ENCODE data around the gene TMED4. TPM values are rescaled to one million over a fixed set of nuclear protein-coding genes. Genes with fewer than 3 reads are reported as not detected.

TMED4 gene
- total and polyA plus RNA-seq, 3 donors from 2014 or later, result 77.8 to 236 (median 164) TPM

DNA sequence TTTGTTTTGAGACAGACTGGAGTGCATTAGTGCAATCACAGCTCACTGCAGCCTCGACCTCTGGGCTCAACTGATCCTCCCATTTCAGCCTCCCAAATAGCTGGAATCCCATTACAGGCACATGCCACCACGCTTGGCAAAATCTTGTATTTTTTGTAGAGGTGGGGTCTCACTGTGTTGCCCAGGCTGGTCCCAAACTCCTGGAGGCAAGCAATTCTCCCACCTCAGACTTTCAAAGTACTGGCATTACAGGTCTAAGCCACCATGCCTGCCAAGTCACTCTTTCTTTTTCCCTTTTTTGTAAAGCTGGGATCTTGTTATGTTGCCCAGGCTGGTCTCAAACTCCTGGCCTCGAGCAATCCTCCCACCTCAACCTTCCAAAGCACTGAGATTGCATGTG is 32.6 kb downstream of the TMED4 start:
- no peak overlapping the region for H3K27ac ChIP-seq
- H3K36me3 ChIP-seq (ENCODE audit: low read depth, missing control alignments), result no peaks in the 10 kb centered on the region
- intact Hi-C loops (cut with DNase I; ENCODE audit: low total_unique reads), result no loop called here
- TF ChIP-seq POLR2A (IDR thresholded peaks at IDR 0.05), result no peak
- TF ChIP-seq, protein P1, sequence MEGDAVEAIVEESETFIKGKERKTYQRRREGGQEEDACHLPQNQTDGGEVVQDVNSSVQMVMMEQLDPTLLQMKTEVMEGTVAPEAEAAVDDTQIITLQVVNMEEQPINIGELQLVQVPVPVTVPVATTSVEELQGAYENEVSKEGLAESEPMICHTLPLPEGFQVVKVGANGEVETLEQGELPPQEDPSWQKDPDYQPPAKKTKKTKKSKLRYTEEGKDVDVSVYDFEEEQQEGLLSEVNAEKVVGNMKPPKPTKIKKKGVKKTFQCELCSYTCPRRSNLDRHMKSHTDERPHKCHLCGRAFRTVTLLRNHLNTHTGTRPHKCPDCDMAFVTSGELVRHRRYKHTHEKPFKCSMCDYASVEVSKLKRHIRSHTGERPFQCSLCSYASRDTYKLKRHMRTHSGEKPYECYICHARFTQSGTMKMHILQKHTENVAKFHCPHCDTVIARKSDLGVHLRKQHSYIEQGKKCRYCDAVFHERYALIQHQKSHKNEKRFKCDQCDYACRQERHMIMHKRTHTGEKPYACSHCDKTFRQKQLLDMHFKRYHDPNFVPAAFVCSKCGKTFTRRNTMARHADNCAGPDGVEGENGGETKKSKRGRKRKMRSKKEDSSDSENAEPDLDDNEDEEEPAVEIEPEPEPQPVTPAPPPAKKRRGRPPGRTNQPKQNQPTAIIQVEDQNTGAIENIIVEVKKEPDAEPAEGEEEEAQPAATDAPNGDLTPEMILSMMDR (IDR thresholded peaks at IDR 0.05), result no peak
- DNase-seq, result no peak
- H3K27me3 ChIP-seq, result no peaks in the 10 kb centered on the region
- 75 to 76% methylated on average over 3 of the region's 3 CpGs for WGBS, 2 donors
- H3K4me3 ChIP-seq, result no peak overlapping the region
- H3K9me3 ChIP-seq, result no peaks in the 10 kb centered on the region
- no peaks in the 10 kb centered on the region for H3K4me1 ChIP-seq

DNA sequence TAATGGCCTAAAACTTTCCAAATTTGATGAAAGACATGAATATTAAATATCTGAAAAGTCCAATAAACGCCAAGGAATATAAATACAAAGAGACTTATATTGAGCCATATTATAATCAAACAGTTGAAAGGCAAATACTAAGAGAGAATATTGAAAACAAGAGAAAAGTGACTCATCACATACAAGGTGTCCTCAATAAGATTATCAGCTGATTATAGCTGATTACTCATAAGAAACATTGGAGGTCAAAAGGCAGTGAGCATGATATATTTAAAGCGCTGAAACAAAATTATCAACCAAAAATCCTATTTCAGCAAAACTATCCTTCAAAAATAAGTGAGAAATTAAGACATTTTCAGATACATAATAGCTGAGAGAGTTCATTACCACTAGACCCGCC is 33.1 kb downstream of the TMED4 start:
- Histone ChIP-seq H3K4me3 (no peak overlapping the region), H3K27ac (no peak overlapping the region), H3K27me3 (no peaks in the 10 kb centered on the region), H3K4me1 (no peaks in the 10 kb centered on the region), H3K9me3 (no peaks in the 10 kb centered on the region), H3K36me3 (ENCODE audit: low read depth, missing control alignments) (no peaks in the 10 kb centered on the region)
- intact Hi-C loops (cut with DNase I; ENCODE audit: low total_unique reads), result no loop called here
- 83 to 88% methylated on average over 3 of the region's 3 CpGs for WGBS, 2 donors
- DNase-seq, result no peak
- no peak for TF ChIP-seq POLR2A (IDR thresholded peaks at IDR 0.05)
- TF ChIP-seq, protein P1 (IDR thresholded peaks at IDR 0.05), result no peak

DNA sequence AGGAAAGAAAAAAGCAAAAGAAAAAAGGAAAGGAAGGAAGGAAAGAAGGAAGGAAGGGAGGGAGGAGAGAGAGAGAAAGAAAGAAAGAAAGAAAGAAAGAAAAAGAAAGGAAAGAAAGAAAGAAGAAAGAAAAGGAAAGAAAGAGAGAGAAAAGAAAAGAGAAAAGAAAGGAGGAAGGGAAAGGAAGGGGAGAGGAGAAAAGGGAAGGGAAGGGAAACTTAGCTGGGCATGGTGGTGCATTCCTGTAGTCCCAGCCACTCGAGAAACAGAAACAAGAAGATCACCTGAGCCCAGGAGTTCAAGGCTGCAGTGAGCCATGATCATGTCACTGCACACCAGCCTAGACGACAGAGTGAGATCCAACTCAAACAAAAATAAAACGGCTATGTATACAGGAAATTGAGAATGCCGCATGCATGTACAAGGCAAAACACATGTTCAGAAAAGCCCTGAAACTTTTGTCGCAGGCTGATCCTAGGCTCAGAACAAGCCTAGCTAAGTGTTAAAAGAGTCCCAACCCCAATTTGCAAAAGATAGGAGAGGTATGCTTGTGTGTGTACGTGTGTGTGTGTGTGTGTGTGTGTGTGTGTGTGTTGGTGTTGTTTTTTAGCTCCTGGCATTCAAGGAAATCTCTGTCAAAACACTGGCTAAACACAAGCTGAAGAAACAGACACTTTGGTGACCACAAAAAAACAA is 34.3 kb downstream of the TMED4 start:
- TF ChIP-seq, protein P1 (IDR thresholded peaks at IDR 0.05), result no peak
- no peak for TF ChIP-seq POLR2A (IDR thresholded peaks at IDR 0.05)
- Histone ChIP-seq H3K27me3 (no peaks in the 10 kb centered on the region), H3K27ac (no peak overlapping the region), H3K36me3 (ENCODE audit: low read depth, missing control alignments) (no peaks in the 10 kb centered on the region), H3K4me1 (no peaks in the 10 kb centered on the region), H3K9me3 (no peaks in the 10 kb centered on the region), H3K4me3 (no peak overlapping the region)
- no peak for DNase-seq
- intact Hi-C loops (cut with DNase I; ENCODE audit: low total_unique reads), result no loop called here
- WGBS, 2 donors, result 50 to 62% methylated on average over 6 of the region's 6 CpGs

DNA sequence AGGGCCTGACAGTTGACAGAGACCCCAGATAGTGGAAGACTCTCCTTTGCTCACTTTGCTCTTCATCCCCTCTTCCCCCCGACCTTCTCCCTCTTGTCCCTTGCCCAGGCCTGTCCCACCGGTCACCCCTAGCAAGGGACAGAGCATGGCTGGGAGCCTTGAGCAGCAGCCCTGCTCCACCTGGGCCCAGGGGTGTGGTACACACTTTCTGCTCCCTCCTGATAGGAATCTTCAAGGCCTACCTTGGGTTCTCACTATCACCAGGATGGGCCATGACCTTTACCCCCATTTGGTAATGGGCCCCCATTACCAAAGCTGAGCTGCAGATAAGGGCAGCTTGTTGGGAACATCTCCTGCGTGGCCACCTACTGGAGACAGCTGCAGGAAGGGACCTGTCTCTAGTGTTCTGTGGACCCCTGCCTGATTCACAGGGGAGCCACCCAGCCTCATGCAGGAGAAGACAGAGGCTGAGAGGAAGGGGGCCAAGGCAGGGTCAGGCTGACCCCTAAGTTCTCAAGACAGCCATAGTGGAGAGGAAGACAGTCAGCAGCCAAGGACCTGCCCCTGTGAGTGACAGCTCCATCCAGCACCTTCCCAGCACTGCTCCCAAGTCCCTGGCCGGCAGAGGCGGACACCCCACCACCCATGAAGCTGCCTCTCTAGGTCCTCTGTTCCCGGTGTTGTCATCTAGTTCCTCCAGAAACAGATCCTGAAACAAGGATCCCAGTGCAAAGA is 40.0 kb downstream of the TMED4 start:
- no peaks in the 10 kb centered on the region for H3K27me3 ChIP-seq
- no peak overlapping the region for H3K4me3 ChIP-seq
- H3K4me1 ChIP-seq, result no peaks in the 10 kb centered on the region
- TF ChIP-seq POLR2A (IDR thresholded peaks at IDR 0.05), result no peak
- TF ChIP-seq, protein P1 (IDR thresholded peaks at IDR 0.05), result no peak
- no peak for DNase-seq
- no peaks in the 10 kb centered on the region for H3K36me3 ChIP-seq (ENCODE audit: low read depth, missing control alignments)
- H3K9me3 ChIP-seq, result no peaks in the 10 kb centered on the region
- intact Hi-C loops (cut with DNase I; ENCODE audit: low total_unique reads), result no loop called here
- no peak overlapping the region for H3K27ac ChIP-seq
- WGBS, 2 donors, result 88 to 90% methylated on average over 6 of the region's 6 CpGs
